Caco-2 (cell line): ENCODE results near the gene DNAJB13. TPM values are rescaled to one million over a fixed set of nuclear protein-coding genes. Genes with fewer than 3 reads are reported as not detected.

Experiments
- BruUV-seq: library from RNA; stranded (reverse); fragments of 400-500 nt; replicated peaks from 2 replicates; lab custom pipeline; 2021; lab: Mats Ljungman, UMichigan
- CTCF ChIA-PET: fragments of 300-600 bp; sonication (Branson Sonifier 250); formaldehyde crosslinking; loops from one replicate; lab custom pipeline; 2022; ENCODE audit warnings: antibody characterized with exemption; lab: Charles Lee
- POLR2A ChIA-PET: fragments of 300-600 bp; sonication (Branson Sonifier 250); formaldehyde crosslinking; loops from one replicate; lab custom pipeline; 2022; ENCODE audit warnings: antibody characterized with exemption; lab: Charles Lee
- DNase-seq, 2 experiments: peaks; one replicate each; pipeline versions ENCODE4 v3.0.0 to v3.0.0-alpha.2; 2020 to 2022
- H3K27me3 ChIP-seq: replicated peaks from 2 replicates; pipeline ENCODE4 v1.6.0; 2011; ENCODE audit warnings: low read length; ENCODE audit not compliant: control insufficient read depth, insufficient read depth
- H3K36me3 ChIP-seq: 2 replicates; pipeline ENCODE4 v1.5.1; 2011; ENCODE audit warnings: low read length; ENCODE audit not compliant: control insufficient read depth, insufficient read depth
- H3K4me1 ChIP-seq: fragments of 250-450 bp; sonication (Bioruptor Pico); 2 replicates; pipeline ENCODE4 v1.5.1; 2020; ENCODE audit warnings: mild to moderate bottlenecking
- H3K4me3 ChIP-seq: 2 replicates; pipeline ENCODE4 v1.5.1; 2011; ENCODE audit warnings: low read depth, mild to moderate bottlenecking, control low read depth, low read length
- H3K9me3 ChIP-seq: fragments of 250-450 bp; sonication (Bioruptor Pico); 2 replicates; pipeline ENCODE4 v1.5.1; 2020; ENCODE audit warnings: mild to moderate bottlenecking, moderate library complexity
- H3K27ac Mint-ChIP-seq: one replicate; pipeline ENCODE4 v1.8.0; 2022; ENCODE audit warnings: mixed read lengths; ENCODE audit not compliant: unreplicated experiment
- H3K27me3 Mint-ChIP-seq: one replicate; pipeline ENCODE4 v1.8.0; 2022; ENCODE audit warnings: mixed read lengths; ENCODE audit not compliant: insufficient read depth, unreplicated experiment
- H3K36me3 Mint-ChIP-seq: one replicate; pipeline ENCODE4 v1.8.0; 2022; ENCODE audit warnings: mild to moderate bottlenecking, mixed read lengths; ENCODE audit not compliant: insufficient read depth, unreplicated experiment
- H3K4me1 Mint-ChIP-seq: one replicate; pipeline ENCODE4 v1.8.0; 2022; ENCODE audit warnings: low read depth, mixed read lengths; ENCODE audit not compliant: unreplicated experiment
- H3K4me3 Mint-ChIP-seq: one replicate; pipeline ENCODE4 v1.8.0; 2022; ENCODE audit warnings: mild to moderate bottlenecking, moderate library complexity, mixed read lengths; ENCODE audit not compliant: unreplicated experiment
- H3K9me3 Mint-ChIP-seq: one replicate; pipeline ENCODE4 v1.8.0; 2022; ENCODE audit warnings: mixed read lengths; ENCODE audit not compliant: unreplicated experiment
- intact Hi-C: fragments of 100-400 bp; cut with micrococcal nuclease; formaldehyde crosslinking; loops from one replicate; pipeline ENCODE4 v1.10.0; 2022; ENCODE audit not compliant: unreplicated experiment
- total RNA-seq: library from RNA; stranded (reverse); gene quantifications from 2 replicates; pipeline ENCODE4 v1.2.3, GENCODE V29; 2022
- TF ChIP-seq, protein P1 (sequence below), 2 experiments: fragments of 200-600 bp in 1 of 2; IDR thresholded peaks; 1 replicate in 1 of 2; 2 replicates in 1 of 2; pipeline versions ENCODE4 v1.5.1 to v1.8.0; 2011 to 2022; ENCODE audit warnings: antibody characterized with exemption in 1 of 2, control low read depth in 1 of 2, inconsistent platforms in 1 of 2, low read depth in 1 of 2, low read length in 1 of 2, mild to moderate bottlenecking in 1 of 2, moderate library complexity in 1 of 2; ENCODE audit not compliant: insufficient read depth in 1 of 2, severe bottlenecking in 1 of 2, unreplicated experiment in 1 of 2

The DNAJB13 gene
- total RNA-seq, 1 experiment from 2014 or later: 0.52 TPM

DNA sequence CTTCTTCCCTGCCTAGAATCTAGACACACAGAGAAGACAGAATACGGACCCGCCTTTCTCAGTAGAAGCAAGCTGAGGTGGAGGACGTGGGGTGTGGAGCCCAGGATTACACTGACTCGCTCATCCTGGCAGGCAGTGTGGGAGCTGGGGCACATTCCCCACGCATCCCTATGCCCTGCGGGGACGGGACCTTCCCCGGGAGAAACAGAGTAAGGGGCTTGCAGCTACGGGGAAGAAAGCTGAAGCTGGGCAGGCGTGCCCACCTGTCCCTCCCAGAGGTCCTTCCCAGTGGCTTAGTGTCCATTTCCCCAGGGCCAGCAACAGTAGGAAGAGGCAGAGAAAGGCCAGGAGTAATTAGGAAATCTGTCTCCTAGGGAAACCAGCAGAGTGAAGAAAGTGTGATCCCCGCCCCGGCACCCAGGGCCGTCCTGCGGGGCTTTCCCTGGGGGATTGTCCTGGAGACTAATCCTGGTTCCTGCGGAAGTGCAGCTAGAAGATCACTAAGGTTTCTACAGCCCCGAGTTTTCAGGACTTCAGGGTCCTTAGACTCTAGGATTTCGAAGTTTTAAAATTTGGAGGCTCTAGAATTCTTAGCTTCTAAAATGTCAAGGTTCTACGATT lies 7.8 kb downstream of the DNAJB13 start:
- POLR2A ChIA-PET: no interaction called here
- H3K36me3 ChIP-seq: no peaks in the 10 kb centered on the region
- H3K4me3 ChIP-seq: no peak overlapping the region
- H3K27me3 ChIP-seq: no peaks in the 10 kb centered on the region
- TF ChIP-seq, protein P1, sequence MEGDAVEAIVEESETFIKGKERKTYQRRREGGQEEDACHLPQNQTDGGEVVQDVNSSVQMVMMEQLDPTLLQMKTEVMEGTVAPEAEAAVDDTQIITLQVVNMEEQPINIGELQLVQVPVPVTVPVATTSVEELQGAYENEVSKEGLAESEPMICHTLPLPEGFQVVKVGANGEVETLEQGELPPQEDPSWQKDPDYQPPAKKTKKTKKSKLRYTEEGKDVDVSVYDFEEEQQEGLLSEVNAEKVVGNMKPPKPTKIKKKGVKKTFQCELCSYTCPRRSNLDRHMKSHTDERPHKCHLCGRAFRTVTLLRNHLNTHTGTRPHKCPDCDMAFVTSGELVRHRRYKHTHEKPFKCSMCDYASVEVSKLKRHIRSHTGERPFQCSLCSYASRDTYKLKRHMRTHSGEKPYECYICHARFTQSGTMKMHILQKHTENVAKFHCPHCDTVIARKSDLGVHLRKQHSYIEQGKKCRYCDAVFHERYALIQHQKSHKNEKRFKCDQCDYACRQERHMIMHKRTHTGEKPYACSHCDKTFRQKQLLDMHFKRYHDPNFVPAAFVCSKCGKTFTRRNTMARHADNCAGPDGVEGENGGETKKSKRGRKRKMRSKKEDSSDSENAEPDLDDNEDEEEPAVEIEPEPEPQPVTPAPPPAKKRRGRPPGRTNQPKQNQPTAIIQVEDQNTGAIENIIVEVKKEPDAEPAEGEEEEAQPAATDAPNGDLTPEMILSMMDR (IDR thresholded peaks at IDR 0.05; ENCODE audit: insufficient read depth in 1 of 2, low read depth in 1 of 2, low read length in 1 of 2, severe bottlenecking in 1 of 2, unreplicated experiment in 1 of 2): no peak
- Mint-ChIP-seq H3K36me3 (no peaks in the 10 kb centered on the region), H3K27ac (no peak overlapping the region), H3K27me3 (no peaks in the 10 kb centered on the region), H3K4me3 (no peak overlapping the region), H3K4me1 (peaks cover 7% of the 10 kb centered on the region), H3K9me3 (no peaks in the 10 kb centered on the region)
- no peaks in the 10 kb centered on the region for H3K9me3 ChIP-seq
- DNase-seq: peak in 1 of 2 experiments; percentile 32
- BruUV-seq: no TSS peak
- intact Hi-C loops: no loop called here
- no peaks in the 10 kb centered on the region for H3K4me1 ChIP-seq
- CTCF ChIA-PET: interaction anchor here (1.0 kb wide), 1 partner anchor 491 kb away, joined by 9 read pairs; no protein-coding TSS in a partner anchor

DNA sequence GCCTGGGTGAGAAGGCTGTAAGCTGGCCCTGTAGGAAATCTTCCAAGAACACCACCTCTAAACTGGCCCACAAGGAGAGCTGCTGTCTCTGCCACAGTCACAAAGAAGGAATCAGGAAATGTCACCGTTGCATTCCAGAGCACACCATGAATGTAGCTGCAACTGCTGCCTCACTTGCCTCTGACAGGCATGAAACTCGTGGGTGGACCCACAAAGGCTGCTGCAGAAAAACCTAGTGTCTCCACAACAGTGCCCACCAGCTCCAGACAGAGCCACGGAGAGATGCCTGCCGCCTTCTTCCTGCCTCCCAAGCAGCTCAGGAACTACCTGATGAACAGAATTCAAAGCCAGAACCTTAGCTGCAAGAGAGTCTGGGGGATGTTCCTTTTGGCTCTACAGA lies 10.5 kb downstream of the DNAJB13 start:
- CTCF ChIA-PET: interaction anchor here (0.6 kb wide), 1 partner anchor 144 kb away, joined by 3 read pairs; no protein-coding TSS in a partner anchor
- H3K4me1 ChIP-seq: no peaks in the 10 kb centered on the region
- no peak overlapping the region for H3K4me3 ChIP-seq
- H3K4me3 Mint-ChIP-seq: no peak overlapping the region
- no peaks in the 10 kb centered on the region for H3K27me3 Mint-ChIP-seq
- no peak overlapping the region for H3K27ac Mint-ChIP-seq
- H3K27me3 ChIP-seq: no peaks in the 10 kb centered on the region; the same call in 1 of the 2 replicates
- H3K36me3 ChIP-seq: no peaks in the 10 kb centered on the region
- no peaks in the 10 kb centered on the region for H3K9me3 ChIP-seq
- TF ChIP-seq, protein P1 (IDR thresholded peaks at IDR 0.05; ENCODE audit: insufficient read depth in 1 of 2, low read depth in 1 of 2, low read length in 1 of 2, severe bottlenecking in 1 of 2, unreplicated experiment in 1 of 2): no peak
- no TSS peak for BruUV-seq
- POLR2A ChIA-PET: no interaction called here
- no peaks in the 10 kb centered on the region for H3K36me3 Mint-ChIP-seq
- no peaks in the 10 kb centered on the region for H3K9me3 Mint-ChIP-seq
- H3K4me1 Mint-ChIP-seq: peaks cover 1% of the 10 kb centered on the region
- DNase-seq: peak in 1 of 2 experiments; percentile 32
- intact Hi-C loops: loop anchor here (5.0 kb wide), 1 partner anchor 211 kb away; the partner anchor contains the start of genes C2CD3 and PPME1

GRCh38 chr11:73962101-73962705 lies 11.4 kb downstream of the DNAJB13 start:
- Mint-ChIP-seq H3K4me3 (no peak overlapping the region), H3K27me3 (no peaks in the 10 kb centered on the region), H3K27ac (no peak overlapping the region), H3K9me3 (no peaks in the 10 kb centered on the region), H3K4me1 (no peaks in the 10 kb centered on the region), H3K36me3 (no peaks in the 10 kb centered on the region)
- ChIA-PET POLR2A (no interaction called here), CTCF (no interaction called here)
- BruUV-seq: no TSS peak
- TF ChIP-seq, protein P1 (IDR thresholded peaks at IDR 0.05; ENCODE audit: insufficient read depth in 1 of 2, low read depth in 1 of 2, low read length in 1 of 2, severe bottlenecking in 1 of 2, unreplicated experiment in 1 of 2): no peak
- Histone ChIP-seq H3K36me3 (no peaks in the 10 kb centered on the region), H3K9me3 (no peaks in the 10 kb centered on the region), H3K27me3 (no peaks in the 10 kb centered on the region; the same call in 1 of the 2 replicates), H3K4me3 (no peak overlapping the region), H3K4me1 (no peaks in the 10 kb centered on the region)
- intact Hi-C loops: loop anchor here (5.0 kb wide), 1 partner anchor 210 kb away; the partner anchor contains the start of genes C2CD3 and PPME1
- peak in 1 of 2 experiments; percentile 21 for DNase-seq
